Loucy (cell line): ENCODE data around the gene GBP2.

ENCODE experiments used
- CTCF ChIP-seq: fragments of 200-600 bp; sonication (generic); conservative IDR thresholded peaks from 2 replicates; pipeline ENCODE4 v1.5.1; 2014; ENCODE audit warnings: mild to moderate bottlenecking, antibody characterized with exemption, low read length
- EZH2phosphoT487 ChIP-seq: fragments of 200-600 bp; IDR thresholded peaks from 2 replicates; pipeline ENCODE4 v1.6.1; 2018; ENCODE audit warnings: antibody characterized with exemption, mild to moderate bottlenecking, moderate library complexity, borderline replicate concordance

- TF ChIP-seq EZH2phosphoT487 (no peak), CTCF (no peak)
Observed at GRCh38 chr1:89104147-89104546, 21.8 kb downstream of the GBP2 start.
